GM19452 (cell line): ENCODE results near the gene MSI2.

ENCODE experiments used
- ATAC-seq: cut with Tn5 transposase; IDR thresholded peaks from one replicate; pipeline ENCODE4 v1.9.1; 2021; ENCODE audit not compliant: unreplicated experiment

MSI2 gene

GRCh38 chr17:57584050-57584551 is 327.8 kb downstream of the MSI2 start:
- ATAC-seq: no peak

- no peak for ATAC-seq
Measured at GRCh38 chr17:57585341-57586195, 329.2 kb downstream of the MSI2 start.

- ATAC-seq: no peak
Measured at GRCh38 chr17:57586196-57586740, 329.9 kb downstream of the MSI2 start.

GRCh38 chr17:57586742-57587141 is 330.4 kb downstream of the MSI2 start:
- ATAC-seq: no peak

GRCh38 chr17:57587193-57587969 is 331.1 kb downstream of the MSI2 start:
- ATAC-seq: no peak

- no peak for ATAC-seq
Measured at GRCh38 chr17:57588086-57588485, 331.8 kb downstream of the MSI2 start.

- no peak for ATAC-seq
Measured at GRCh38 chr17:57589151-57590034, 333.1 kb downstream of the MSI2 start.

GRCh38 chr17:57593739-57594462 is 337.6 kb downstream of the MSI2 start:
- no peak for ATAC-seq

GRCh38 chr17:57594767-57595166 is 338.4 kb downstream of the MSI2 start:
- no peak for ATAC-seq

GRCh38 chr17:57595426-57595825 is 339.1 kb downstream of the MSI2 start:
- ATAC-seq: no peak

GRCh38 chr17:57595947-57596695 is 339.8 kb downstream of the MSI2 start:
- no peak for ATAC-seq

- no peak for ATAC-seq
Measured at GRCh38 chr17:57597101-57597500, 340.8 kb downstream of the MSI2 start.

- ATAC-seq: no peak
Measured at GRCh38 chr17:57597531-57598453, 341.5 kb downstream of the MSI2 start.

- no peak for ATAC-seq
Measured at GRCh38 chr17:57599271-57600045, 343.1 kb downstream of the MSI2 start.

- ATAC-seq: no peak
Measured at GRCh38 chr17:57600074-57600473, 343.8 kb downstream of the MSI2 start.

GRCh38 chr17:57601143-57601735 is 344.9 kb downstream of the MSI2 start:
- ATAC-seq: no peak

- ATAC-seq: no peak
Measured at GRCh38 chr17:57602896-57603295, 346.6 kb downstream of the MSI2 start.
